HepG2 (cell line): ENCODE measurements around the gene MTHFD2L. TPM values are rescaled to one million over a fixed set of nuclear protein-coding genes. Genes with fewer than 3 reads are reported as not detected.
A peak's percentile ranks its signal among the peaks of the same experiment; 100 is the strongest.

ENCODE experiments used
- ATF1 ChIP-seq: IDR thresholded peaks from 2 replicates; pipeline ENCODE4 v1.6.1; 2016; ENCODE audit warnings: mild to moderate bottlenecking, control low read depth
- CBFB ChIP-seq: sonication (generic); formaldehyde crosslinking; IDR thresholded peaks from 2 replicates; pipeline ENCODE4 v1.4.0; 2020; ENCODE audit warnings: missing genetic modification reagents
- CREB1 ChIP-seq, 2 experiments: fragments of 450-650 bp in 1 of 2; IDR thresholded peaks; 2 replicates each; pipeline ENCODE4 v1.6.1; 2016 to 2017; ENCODE audit warnings: control low read depth in 1 of 2, mild to moderate bottlenecking in 1 of 2, missing compliant biosample characterization in 1 of 2, missing genetic modification characterization in 1 of 2
- FOXA3 ChIP-seq: IDR thresholded peaks from 2 replicates; pipeline ENCODE4 v1.6.1; 2016; ENCODE audit warnings: missing genetic modification reagents, missing compliant biosample characterization
- FOXJ3 ChIP-seq: sonication (generic); formaldehyde crosslinking; IDR thresholded peaks from 2 replicates; pipeline ENCODE4 v1.4.0; 2020; ENCODE audit warnings: missing genetic modification reagents, mild to moderate bottlenecking, borderline replicate concordance
- GATAD2A ChIP-seq: IDR thresholded peaks from 2 replicates; pipeline ENCODE4 v1.6.1; 2016
- HMG20A ChIP-seq: IDR thresholded peaks from 2 replicates; pipeline ENCODE4 v1.6.1; 2016; ENCODE audit warnings: borderline replicate concordance
- HNF4A ChIP-seq: sonication (generic); formaldehyde crosslinking; IDR thresholded peaks from 2 replicates; pipeline ENCODE4 v1.4.0; 2020; ENCODE audit warnings: missing genetic modification reagents
- JUNB ChIP-seq: sonication (generic); formaldehyde crosslinking; IDR thresholded peaks from 2 replicates; pipeline ENCODE4 v1.8.0; 2022; ENCODE audit warnings: missing genetic modification reagents, mild to moderate bottlenecking, borderline replicate concordance
- KLF16 ChIP-seq, 2 experiments: sonication (generic) in 1 of 2; formaldehyde crosslinking in 1 of 2; IDR thresholded peaks; 2 replicates each; pipeline versions ENCODE4 v1.6.1 to v1.8.0; 2016 to 2023; ENCODE audit warnings: missing genetic modification reagents in 2 of 2, missing compliant biosample characterization in 1 of 2
- MTF1 ChIP-seq: sonication (generic); formaldehyde crosslinking; IDR thresholded peaks from 2 replicates; pipeline ENCODE4 v1.5.0; 2020; ENCODE audit warnings: missing genetic modification reagents
- PHB2 ChIP-seq: fragments of 450-650 bp; IDR thresholded peaks from 2 replicates; pipeline ENCODE4 v1.6.1; 2018; ENCODE audit not compliant: partially characterized antibody
- ZNF354B ChIP-seq: sonication (generic); formaldehyde crosslinking; IDR thresholded peaks from 2 replicates; pipeline ENCODE4 v1.8.0; 2022; ENCODE audit warnings: mild to moderate bottlenecking, missing genetic modification reagents
- polyA plus RNA-seq, 8 experiments: library from polyadenylated mRNA; depleted of rRNA in 3 of 8; stranded (reverse) in 7 of 8; unstranded in 1 of 8; fragments of >200 nt; fragmentation: Illumina TruSeq in 4 of 8; extraction: Trizol in 4 of 8; gene quantifications; 2 replicates each; pipeline versions ENCODE4 v1.2.1 to v1.2.3, GENCODE V29; 2011 to 2016; ENCODE audit warnings: low read depth in 4 of 8, missing spikeins in 1 of 8, mixed read lengths in 1 of 8; ENCODE audit not compliant: insufficient read depth in 1 of 8
- total RNA-seq, 5 experiments: library from RNA; depleted of rRNA; stranded (reverse); fragments of >200 nt; fragmentation: Illumina TruSeq; extraction: Trizol; gene quantifications; 2 replicates each; pipeline ENCODE4 v1.2.3, GENCODE V29; 2016; ENCODE audit warnings: low read depth in 1 of 5
- TF ChIP-seq, protein P1 (sequence below): sonication (generic); formaldehyde crosslinking; IDR thresholded peaks from 2 replicates; pipeline ENCODE4 v1.5.1; 2020; ENCODE audit warnings: missing genetic modification reagents, mild to moderate bottlenecking, borderline replicate concordance
- TF ChIP-seq, protein P2 (sequence below): IDR thresholded peaks from 2 replicates; pipeline ENCODE4 v1.6.1; 2018; ENCODE audit warnings: missing genetic modification reagents, mild to moderate bottlenecking, missing compliant biosample characterization
- TF ChIP-seq, protein P3 (sequence below): sonication (generic); formaldehyde crosslinking; conservative IDR thresholded peaks from 2 replicates; pipeline ENCODE4 v1.5.0; 2020; ENCODE audit warnings: missing genetic modification reagents
- TF ChIP-seq, protein P4 (sequence below): sonication (generic); formaldehyde crosslinking; IDR thresholded peaks from 2 replicates; pipeline ENCODE4 v1.4.0; 2020; ENCODE audit warnings: missing genetic modification reagents
- TF ChIP-seq, protein P5 (sequence below): sonication (generic); formaldehyde crosslinking; IDR thresholded peaks from 2 replicates; pipeline ENCODE4 v1.4.0; 2020; ENCODE audit warnings: missing genetic modification reagents, borderline replicate concordance

Gene MTHFD2L
- total and polyA plus RNA-seq, 2 of the 13 experiments (the other 11 are each of a cell fraction or from before 2014, with no cell fraction given) = 10.5 to 14.9 TPM

DNA sequence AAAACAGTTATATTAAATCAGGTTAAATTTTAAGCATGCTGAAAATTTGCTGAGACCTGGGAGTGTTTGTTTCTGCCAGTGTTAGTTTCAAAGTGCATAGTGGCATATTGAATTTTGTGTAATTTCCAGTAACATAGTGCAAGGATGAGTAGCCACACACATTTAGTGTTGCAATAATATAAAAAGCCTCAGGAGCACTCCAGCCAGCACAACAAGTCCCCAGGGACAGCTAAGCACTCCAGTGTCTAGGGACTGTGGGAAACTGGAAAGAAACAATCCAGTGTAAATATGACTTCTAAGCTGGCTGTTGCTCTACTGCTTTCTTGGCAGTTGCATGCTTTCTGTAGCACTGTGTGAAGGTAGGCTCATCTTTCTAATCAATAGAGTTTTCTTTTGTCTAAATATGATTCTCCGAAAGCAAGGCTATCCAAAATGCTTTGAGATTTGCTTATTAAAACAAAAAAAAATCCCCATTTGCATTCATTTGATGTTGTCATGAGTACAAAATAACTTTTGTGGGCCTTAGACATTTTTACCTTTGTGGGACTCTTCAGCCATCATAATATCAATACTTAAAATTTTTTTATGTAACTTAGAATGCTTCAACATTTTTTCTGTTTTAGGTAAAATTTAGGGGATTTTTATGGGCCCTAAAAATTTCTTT is 34.7 kb upstream of the MTHFD2L start (continued):
- TF ChIP-seq, protein P1, sequence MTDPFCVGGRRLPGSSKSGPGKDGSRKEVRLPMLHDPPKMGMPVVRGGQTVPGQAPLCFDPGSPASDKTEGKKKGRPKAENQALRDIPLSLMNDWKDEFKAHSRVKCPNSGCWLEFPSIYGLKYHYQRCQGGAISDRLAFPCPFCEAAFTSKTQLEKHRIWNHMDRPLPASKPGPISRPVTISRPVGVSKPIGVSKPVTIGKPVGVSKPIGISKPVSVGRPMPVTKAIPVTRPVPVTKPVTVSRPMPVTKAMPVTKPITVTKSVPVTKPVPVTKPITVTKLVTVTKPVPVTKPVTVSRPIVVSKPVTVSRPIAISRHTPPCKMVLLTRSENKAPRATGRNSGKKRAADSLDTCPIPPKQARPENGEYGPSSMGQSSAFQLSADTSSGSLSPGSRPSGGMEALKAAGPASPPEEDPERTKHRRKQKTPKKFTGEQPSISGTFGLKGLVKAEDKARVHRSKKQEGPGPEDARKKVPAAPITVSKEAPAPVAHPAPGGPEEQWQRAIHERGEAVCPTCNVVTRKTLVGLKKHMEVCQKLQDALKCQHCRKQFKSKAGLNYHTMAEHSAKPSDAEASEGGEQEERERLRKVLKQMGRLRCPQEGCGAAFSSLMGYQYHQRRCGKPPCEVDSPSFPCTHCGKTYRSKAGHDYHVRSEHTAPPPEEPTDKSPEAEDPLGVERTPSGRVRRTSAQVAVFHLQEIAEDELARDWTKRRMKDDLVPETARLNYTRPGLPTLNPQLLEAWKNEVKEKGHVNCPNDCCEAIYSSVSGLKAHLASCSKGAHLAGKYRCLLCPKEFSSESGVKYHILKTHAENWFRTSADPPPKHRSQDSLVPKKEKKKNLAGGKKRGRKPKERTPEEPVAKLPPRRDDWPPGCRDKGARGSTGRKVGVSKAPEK (CRISPR knock-in tag) = no peak
- TF ChIP-seq CREB1 (IDR thresholded peaks at IDR 0.05) = no peak
- peak; percentile 46 for TF ChIP-seq CREB1 (CRISPR knock-in tag; IDR thresholded peaks at IDR 0.05)
- TF ChIP-seq, protein P2, sequence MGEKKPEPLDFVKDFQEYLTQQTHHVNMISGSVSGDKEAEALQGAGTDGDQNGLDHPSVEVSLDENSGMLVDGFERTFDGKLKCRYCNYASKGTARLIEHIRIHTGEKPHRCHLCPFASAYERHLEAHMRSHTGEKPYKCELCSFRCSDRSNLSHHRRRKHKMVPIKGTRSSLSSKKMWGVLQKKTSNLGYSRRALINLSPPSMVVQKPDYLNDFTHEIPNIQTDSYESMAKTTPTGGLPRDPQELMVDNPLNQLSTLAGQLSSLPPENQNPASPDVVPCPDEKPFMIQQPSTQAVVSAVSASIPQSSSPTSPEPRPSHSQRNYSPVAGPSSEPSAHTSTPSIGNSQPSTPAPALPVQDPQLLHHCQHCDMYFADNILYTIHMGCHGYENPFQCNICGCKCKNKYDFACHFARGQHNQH (CRISPR knock-in tag) = 0 out of 2 replicates have a peak, but pooled peaks have one; percentile 26
- TF ChIP-seq, protein P3, sequence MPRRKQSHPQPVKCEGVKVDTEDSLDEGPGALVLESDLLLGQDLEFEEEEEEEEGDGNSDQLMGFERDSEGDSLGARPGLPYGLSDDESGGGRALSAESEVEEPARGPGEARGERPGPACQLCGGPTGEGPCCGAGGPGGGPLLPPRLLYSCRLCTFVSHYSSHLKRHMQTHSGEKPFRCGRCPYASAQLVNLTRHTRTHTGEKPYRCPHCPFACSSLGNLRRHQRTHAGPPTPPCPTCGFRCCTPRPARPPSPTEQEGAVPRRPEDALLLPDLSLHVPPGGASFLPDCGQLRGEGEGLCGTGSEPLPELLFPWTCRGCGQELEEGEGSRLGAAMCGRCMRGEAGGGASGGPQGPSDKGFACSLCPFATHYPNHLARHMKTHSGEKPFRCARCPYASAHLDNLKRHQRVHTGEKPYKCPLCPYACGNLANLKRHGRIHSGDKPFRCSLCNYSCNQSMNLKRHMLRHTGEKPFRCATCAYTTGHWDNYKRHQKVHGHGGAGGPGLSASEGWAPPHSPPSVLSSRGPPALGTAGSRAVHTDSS (CRISPR knock-in tag) = no peak
- TF ChIP-seq PHB2 = no peak
- peak; percentile 79 for TF ChIP-seq GATAD2A (CRISPR knock-in tag)
- TF ChIP-seq, protein P4, sequence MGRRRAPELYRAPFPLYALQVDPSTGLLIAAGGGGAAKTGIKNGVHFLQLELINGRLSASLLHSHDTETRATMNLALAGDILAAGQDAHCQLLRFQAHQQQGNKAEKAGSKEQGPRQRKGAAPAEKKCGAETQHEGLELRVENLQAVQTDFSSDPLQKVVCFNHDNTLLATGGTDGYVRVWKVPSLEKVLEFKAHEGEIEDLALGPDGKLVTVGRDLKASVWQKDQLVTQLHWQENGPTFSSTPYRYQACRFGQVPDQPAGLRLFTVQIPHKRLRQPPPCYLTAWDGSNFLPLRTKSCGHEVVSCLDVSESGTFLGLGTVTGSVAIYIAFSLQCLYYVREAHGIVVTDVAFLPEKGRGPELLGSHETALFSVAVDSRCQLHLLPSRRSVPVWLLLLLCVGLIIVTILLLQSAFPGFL = no peak
- no peak for TF ChIP-seq CBFB
- no peak for TF ChIP-seq ATF1 (CRISPR knock-in tag)
- peak; percentile 28; the same call in 1 of the 2 replicates for TF ChIP-seq FOXJ3
- peak; percentile 38; the same call in 1 of the 2 replicates for TF ChIP-seq HMG20A (CRISPR knock-in tag)
- TF ChIP-seq MTF1 (CRISPR knock-in tag) = no peak
- TF ChIP-seq HNF4A = peak; percentile 34; the same call in 1 of the 2 replicates
- TF ChIP-seq FOXA3 (CRISPR knock-in tag) = peak; percentile 71
- TF ChIP-seq JUNB (CRISPR knock-in tag) = no peak
- TF ChIP-seq ZNF354B (CRISPR knock-in tag) = no peak
- TF ChIP-seq KLF16 (CRISPR knock-in tag; IDR thresholded peaks at IDR 0.05) = 0 out of 4 replicates have a peak, but pooled peaks of 1 of the 2 experiments have one; percentile 24
- TF ChIP-seq, protein P5, sequence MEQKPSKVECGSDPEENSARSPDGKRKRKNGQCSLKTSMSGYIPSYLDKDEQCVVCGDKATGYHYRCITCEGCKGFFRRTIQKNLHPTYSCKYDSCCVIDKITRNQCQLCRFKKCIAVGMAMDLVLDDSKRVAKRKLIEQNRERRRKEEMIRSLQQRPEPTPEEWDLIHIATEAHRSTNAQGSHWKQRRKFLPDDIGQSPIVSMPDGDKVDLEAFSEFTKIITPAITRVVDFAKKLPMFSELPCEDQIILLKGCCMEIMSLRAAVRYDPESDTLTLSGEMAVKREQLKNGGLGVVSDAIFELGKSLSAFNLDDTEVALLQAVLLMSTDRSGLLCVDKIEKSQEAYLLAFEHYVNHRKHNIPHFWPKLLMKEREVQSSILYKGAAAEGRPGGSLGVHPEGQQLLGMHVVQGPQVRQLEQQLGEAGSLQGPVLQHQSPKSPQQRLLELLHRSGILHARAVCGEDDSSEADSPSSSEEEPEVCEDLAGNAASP = no peak
